Activated CD8-positive, alpha-beta memory T cell treated with anti-CD3 and anti-CD28 coated beads for 1 hour (primary cell): ENCODE measurements around the gene TRAPPC3.
A peak's percentile ranks its signal among the peaks of the same experiment; 100 is the strongest.

Source experiments
- DNase-seq, 2 donors: peaks; one replicate each; pipeline ENCODE4 v3.0.0-alpha.2; 2020; ENCODE audit warnings: low read depth in 1 of 2; ENCODE audit errors: extremely low read depth in 1 of 2

TRAPPC3 gene

DNA sequence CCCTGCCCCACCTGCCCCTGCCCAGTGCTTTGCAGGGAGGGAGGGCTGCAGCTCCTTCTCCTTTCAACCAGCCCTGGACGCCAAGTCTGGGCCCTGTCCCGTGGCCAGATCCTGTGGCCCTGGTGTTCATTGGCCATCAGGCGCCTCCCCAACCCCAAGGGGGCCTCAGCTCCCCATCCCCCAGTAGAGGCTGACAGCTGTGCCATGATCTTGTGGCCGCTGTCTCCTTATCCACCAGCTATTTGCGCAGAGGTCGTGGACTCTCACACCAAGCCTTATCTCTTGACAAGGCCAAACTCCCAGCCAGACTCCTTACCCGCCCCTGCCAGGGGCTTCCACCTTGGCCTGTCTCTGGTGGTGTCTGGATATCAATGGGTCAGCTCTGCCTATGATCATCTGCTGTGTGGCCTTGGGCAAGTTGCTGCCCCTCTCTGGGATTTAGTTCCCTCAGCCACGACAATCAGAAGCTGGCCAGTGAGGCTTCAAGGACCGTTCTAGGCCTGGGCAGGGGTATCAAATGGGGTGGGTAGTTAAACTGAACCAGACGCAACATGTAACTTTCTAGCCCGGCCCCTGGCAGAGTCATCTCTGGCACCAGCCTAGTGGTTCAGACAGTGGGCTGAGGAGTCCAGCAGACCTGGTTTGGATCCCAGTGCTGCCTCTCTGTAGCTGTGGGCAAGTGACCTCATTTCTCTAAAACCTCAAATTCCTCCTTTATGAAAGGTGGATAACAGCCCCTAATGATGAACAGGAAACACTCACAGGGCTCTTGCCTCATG, 21.0 kb downstream of the TRAPPC3 start:
- no peak for DNase-seq

DNA sequence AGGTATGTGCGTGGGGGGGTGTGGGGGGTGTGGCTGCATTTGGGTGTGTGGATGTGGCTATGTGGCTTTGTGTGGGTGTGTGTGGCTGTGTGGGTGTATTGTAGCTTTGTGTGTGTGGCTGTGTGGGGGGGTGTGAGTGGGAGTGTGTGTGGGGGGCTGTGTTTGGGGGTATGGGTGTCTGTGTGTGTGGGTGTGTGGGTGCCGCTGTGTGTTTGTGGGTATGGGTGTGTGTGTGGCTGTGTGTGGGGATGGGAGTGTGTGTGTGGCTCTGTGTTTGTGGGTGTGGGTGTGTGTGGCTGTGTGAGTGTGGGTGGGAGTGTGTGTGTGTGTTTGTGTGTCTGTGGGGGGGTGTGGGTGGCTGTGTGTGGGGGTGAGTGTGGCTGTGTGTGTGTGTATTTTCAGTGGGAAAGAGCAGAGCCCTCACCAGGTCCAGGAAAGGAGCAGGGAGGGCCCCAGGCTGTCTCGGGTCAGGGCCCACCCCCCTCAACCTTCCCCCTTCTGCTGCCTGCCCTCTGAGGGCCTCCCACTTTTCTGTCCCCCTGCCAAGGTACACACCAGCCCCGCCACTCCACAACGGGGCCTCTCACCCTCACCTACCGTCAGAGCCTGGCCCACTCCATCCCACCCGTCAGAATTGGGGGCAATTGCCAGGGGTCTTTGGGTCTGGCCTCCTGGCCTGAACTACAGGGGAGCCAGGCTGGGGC, 22.3 kb downstream of the TRAPPC3 start:
- DNase-seq, result no peak

DNA sequence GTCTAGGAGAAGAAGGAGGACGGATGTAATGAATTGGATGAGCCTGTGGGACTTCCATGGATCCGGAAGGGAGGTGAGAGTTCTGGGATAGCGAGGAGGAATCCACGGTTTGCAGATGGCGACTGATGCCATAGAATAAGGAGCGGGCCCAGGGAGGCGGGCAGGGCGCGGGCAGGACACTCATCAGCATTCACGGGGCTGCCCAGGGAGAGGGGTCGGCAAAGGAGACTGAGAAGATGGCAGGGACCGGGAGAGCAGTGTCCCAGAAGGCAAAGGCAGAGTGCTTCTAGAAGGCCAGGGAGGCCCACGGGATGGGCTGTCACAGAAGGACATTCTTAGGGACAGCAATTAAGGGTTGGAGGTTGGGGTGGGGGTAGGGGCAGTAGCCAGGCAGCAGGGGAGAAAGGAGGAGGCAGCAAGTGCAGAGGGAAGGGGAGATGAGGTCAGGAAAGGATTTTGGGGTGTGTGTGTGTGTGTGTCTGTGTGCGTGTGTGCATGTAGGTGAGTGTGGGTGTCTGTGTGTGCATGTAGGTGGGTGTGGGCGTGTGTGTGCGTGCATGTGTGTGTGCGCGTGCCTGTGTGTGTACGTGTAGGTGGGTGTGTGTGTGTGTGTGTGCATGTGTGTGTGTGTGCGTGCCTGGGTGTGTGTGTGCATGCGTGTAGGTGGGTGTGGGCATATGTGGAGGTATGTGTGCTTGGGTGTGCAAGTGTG, 23.1 kb downstream of the TRAPPC3 start:
- no peak for DNase-seq

DNA sequence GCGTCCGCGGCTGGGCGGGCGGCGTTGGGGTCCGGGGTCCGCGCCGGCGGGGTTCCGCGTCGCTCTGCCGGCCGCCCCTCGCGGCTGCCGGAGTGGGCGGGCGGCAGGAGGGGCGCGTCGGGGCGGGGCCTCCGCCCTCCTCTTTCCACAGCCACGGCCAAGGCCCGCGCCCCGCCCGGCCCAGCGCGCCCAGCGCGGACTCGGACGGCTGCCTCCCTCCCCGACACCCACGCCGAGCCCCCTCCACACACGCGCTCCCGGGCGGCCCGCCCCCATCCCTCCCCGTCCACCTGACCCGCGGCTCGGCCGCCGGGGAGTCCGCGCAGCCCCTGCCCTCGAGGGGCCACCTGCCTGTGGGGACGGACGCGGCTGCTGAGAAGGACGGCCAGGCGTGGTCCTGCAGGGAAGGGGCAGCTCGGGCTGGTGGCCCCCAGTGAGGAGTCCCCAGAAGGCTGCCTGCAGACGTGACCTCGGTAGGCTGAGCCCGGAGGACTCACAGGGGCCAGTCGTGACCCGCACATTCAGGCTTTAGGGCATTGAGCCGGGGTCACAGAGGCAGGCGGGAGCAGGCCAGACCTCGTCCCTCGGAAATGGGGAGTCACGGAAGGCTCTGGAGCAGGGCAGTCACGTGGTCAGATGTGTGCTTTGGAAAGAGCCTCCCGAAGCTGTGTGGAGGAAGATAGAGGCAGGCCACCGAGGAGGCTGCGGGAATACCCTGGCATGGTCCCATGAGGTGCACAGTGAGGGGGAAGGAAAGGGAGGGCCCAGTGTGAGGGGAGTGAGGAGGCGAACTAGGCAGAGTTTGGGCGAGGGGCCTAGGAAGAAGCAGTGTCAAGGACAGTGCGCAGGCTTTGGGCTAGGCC, 23.9 kb downstream of the TRAPPC3 start, which contains the start of gene COL8A2:
TSS of gene COL8A2 (minus strand) at position 94 of the 863 bp plus-strand sequence. CDS start 24,980 bp downstream, outside the sequence.
- no peak for DNase-seq

DNA sequence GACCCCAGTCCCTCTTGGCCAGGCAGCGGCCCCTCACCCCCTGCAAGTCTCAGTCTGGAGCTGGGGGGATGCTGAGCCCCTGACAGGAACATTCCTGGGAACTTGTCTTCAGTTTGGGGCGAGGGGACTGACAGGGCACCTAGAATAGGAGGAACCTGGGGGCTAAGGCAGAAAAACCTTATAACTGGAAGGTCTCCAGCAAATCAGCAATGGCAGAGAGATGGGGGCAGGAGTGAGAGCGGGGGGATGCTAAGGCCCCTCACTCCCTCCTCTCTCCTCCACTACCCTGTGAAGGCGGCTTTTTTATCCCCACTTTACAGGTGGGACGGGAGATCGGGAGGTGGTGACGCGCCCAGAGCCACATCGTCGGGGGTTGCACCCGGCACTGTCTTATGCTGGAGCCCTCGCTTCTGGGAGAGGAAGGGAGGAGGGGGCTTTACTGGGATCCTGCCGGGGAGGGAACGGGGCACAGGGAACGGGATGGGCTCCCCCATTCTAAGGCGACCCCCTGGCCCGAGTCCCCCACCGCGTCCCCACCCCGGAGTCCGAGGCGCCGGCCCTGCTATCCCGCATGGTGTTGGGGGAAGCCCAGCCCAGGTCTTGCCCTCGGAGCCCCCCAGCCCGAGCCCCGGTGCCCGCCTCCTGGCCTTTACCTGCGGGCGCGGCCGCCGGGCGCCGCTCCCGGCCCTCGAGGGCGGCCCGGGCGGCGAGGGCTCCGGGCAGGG, 24.7 kb downstream of the TRAPPC3 start:
- no peak for DNase-seq

GRCh38 chr1:36123356-36123755, 25.9 kb downstream of the TRAPPC3 start:
- DNase-seq, result no peak

DNA sequence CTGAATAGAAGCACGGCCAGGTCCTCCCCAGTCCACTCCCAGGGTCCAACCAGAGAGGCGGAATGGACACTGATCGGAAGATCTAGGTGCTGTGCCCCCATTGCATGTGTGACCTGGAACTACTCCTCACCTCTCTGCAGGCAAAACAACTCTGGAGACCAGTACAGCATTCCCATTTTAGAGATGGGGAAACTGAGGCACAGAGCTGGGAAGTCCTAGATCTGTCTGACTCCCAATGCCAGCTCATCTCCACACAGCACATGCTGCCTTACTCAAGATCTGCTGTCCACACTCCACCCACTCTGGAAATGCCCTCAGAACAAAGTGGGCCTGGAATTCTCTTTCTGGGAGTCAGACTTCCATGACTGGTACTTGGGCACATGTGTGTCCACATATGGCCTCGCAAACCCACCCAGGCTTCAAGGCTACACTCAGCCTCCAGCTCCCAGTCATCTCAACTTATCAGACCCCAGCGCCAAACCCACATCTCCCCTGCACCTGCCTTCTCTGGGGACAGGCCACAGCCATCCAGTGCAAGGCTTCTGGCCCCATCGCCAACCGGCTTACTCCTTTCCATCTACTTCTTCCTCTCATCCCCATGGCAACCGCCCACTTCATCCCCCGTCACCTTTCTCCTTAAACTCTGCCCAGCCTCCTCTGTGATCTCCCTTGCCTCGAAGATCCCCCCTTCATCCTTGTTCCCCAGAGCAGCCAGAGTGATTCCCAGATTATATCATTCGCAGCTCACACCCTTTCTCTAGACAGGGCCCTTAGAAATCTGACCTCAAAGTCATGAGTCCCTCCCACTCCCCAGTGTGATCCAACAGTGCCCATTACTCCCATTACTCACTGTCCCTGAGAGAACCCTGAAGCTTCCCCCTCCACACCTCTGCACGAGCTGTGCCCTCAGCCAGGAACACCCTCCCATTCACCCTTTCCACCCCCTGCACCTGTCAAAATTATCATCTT, 26.9 kb downstream of the TRAPPC3 start:
- no peak for DNase-seq

- DNase-seq, result no peak
These were observed 29.8 kb downstream of the TRAPPC3 start for GRCh38 chr1:36119456-36119855.

DNA sequence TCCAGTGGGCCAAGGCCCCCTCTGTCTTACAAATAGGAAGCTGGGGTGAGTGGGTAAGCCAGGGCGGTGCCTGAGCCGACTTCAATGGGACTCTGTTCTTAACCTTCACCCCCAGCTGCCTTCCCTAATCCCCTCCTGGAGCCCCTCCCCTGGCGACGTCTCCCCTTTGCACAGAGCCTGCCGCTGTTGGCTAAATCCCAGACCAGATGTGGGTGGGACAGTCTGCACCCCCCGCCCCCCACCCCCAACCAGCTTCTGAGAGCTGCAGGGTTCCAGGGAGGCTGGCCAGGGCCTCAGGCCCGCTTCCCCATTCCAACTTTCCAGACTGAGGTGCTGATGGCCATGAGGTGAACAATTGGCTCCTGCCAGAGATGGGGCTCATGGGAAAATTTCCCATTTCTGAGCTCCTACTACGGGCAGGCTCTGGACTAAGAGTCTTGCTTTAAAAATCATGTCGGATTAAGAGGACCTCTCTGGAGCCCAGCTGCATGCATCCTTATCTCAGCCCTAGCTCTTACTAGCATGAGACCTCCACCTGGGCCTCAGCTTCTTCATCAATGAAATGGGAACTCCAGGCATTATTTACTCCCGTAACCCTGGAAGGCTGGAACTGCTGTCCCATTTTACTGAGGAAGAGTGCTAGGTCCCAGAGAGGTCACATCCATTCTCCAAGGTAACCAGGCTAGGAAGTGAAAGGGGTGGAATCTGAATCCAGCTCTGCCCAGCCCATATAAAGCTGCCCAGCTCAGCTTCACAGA, 30.7 kb downstream of the TRAPPC3 start:
- no peak for DNase-seq

DNA sequence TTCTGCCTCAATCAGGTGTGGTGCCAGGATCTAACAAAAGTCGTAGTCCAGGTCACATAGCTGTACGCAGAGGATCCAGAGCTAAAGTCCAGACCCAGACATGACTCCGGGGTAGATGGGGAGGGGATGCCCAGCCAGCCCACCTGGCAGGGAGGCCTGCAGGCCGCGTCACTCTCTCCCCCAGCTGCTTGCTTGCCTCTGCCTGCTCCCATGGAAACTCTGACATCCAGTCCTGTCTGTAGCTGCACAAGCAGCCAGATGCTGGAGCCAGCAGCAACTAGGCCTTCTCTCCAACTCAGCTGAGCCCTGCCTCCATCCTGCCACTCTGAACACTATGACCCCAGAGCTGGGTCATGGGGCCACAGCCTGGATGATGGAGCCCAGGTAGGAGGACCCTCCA, 32.4 kb downstream of the TRAPPC3 start:
- DNase-seq, result no peak

DNA sequence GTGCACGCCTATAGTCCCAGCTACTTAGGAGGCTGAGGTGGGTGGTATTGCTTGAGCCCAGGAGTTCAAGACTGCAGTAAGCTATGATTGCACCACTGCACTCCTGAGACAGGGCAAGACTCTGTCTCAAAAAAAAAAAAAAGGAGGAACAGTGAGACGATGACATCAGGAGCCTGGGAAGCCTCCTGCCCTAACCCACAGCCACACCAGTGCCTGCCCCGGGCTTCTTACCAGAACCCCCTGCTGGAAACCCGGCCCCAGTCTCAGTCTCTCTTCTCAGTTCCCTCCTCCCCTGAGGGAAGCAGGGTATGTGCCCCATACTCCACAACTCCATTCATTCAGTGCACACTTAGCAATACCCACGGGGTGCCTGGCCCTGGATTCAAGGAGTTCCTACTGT, 33.4 kb downstream of the TRAPPC3 start:
- no peak for DNase-seq

GRCh38 chr1:36115200-36115669, 34.1 kb downstream of the TRAPPC3 start:
- no peak for DNase-seq

DNA sequence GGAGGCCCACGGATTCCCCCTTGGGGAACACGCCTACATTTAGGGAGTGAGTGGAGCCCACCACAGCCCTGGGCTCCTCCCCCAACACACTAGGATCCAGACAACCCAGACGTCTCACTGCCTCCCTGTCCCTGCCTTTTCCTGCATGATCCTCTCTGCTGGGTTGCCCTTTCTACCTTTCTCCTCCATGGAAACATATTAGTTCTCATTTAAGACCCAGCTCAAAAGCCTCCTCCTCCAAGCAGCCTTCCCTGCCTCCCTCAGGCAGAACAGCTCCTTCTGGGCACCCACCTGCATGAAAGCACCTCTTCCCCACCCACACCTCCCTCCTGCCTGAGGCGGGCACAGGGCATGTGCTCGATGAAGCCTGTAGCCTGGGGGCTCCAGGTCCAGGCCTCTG, 34.9 kb downstream of the TRAPPC3 start:
- no peak for DNase-seq

- DNase-seq, result no peak
These were observed 36.5 kb downstream of the TRAPPC3 start for GRCh38 chr1:36112823-36113222.

- DNase-seq, result no peak
These were observed 38.1 kb downstream of the TRAPPC3 start for GRCh38 chr1:36111151-36111550.

GRCh38 chr1:36109041-36109679, 40.1 kb downstream of the TRAPPC3 start:
- peak in 1 of 2 donors; percentile 24 for DNase-seq

- no peak for DNase-seq
These were observed 41.0 kb downstream of the TRAPPC3 start for GRCh38 chr1:36108314-36108713.

GRCh38 chr1:36107394-36107793, 41.9 kb downstream of the TRAPPC3 start:
- no peak for DNase-seq
